Activated CD4-positive, CD25-positive, alpha-beta regulatory T cell treated with anti-CD3 and anti-CD28 coated beads, Interleukin-2, amount 50 U/mL, for 24 hours (primary cell): Measurements from ENCODE around the gene ARAP1.

ENCODE experiments used
- ATAC-seq, 2 donors: fragments of 150-1000 bp; cut with Tn5 transposase; one replicate each; pipeline ENCODE4 v1.10.0; 2021; ENCODE audit warnings: mild to moderate bottlenecking in 1 of 2, moderate library complexity in 1 of 2

The ARAP1 gene

DNA sequence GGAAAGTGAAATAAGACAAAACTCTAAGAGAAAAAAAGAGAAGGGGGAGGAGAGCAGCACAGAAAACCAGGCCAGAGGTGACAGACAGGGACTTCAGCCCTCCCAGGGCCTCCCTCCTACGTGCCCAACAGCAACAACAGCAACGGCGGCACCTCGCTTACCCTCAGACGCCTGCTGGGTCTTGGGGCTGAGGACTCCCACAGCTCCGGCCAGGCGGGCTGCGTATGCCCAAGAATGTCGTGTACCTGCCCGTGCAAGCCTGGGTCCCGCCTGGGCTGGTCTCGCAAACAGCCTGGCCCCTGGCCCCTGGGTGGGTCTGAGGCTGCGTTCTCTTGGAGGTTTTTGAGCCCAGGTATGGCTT lies 30.5 kb downstream of the ARAP1 start:
- peak; percentile 4 to 18 for ATAC-seq

DNA sequence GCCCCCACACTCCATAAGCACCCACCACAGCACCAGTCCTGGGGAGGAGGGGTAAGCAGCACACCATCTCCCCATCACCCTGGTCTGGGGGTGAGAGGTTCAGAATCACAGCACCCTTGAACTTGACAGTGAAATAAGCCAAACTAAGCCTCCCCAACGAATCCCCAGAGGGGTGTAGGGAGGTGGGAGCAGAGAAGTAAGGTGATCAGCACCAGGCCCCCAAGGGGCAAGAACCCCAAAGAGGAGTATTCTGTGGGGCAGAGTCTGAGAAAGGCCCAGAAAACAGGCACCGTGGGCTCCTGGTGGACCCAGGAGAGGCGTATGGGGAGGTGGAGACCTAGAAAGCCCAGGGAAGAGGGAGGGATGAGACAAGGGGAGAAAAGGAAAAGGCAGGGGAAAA lies 30.9 kb downstream of the ARAP1 start:
- no peak for ATAC-seq

DNA sequence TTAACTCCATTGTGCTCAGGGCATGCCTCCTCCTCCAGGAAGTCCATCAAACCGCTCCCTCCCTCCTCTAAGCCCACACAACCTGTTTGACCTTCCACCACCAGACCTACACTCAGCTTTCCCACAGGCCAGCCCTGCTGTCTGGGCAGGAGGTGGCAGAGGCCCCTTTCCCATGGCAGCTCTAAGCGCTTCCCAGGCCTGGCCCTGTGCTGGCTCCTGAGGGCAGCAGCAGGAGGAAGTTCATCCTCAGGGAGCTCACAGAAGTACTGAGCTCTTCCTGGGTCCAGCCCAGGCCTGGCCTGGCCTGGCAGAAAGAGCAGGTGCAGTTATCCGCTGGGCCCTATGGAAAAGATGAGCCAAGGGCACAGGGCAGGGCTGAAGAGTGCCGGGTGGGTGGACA lies 31.4 kb downstream of the ARAP1 start:
- ATAC-seq: no peak

DNA sequence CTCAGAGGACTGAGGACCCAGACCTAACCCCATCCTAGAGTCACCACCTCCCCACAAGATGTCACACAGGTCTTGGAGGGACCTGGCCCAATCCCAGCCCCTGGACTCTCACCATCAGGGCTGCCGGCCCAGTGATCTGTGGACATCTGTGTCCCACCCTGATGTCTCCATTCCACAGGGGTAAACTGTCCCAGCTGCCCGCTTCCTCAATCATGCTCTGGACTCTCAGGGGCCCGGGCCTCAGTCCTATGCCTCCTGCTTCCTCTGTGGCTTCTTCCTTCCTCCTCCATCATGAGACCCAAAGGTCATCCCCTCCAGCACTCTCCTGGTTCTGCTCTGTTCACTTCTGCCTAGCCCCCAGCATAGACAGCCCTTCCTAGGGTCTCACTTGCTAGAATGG lies 32.2 kb downstream of the ARAP1 start:
- ATAC-seq: no peak

DNA sequence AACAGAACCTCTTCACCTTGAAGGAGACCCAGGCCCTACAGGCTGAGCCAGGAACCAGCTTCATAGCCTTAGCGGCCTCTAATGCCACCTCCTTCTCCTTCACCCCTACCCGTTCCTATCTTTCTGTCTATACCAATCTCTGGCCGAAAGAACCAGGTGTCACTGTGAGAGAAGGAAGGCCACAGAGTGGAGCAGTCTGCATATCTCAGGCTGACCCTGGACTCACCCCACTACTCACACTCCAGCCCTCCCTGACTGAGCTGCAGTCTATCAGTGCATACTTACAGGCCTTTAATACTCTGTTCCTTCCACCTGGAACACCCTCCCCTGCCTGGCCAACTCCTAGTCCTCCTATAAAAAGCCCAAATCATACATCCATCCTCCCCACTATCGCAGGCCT lies 32.7 kb downstream of the ARAP1 start:
- ATAC-seq: no peak

DNA sequence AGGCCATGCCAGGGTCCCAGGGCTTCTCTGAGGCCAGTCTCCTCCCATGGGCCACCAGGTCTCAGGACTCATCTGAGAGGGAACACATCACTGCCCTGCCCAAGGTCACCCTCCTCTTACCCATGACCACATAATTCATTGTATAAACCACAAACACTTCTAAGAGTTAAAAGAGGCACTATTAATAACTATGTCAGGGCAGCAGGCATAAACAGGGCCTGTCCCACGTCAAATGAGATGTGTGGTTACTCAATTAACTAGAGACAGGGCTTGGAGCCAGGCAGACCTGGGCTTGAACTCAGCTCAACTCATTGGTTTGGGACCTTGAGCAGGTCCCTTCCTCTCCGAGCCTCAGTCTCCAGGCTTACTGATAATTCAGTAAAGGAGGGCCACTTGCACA lies 33.1 kb downstream of the ARAP1 start:
- ATAC-seq: peak in 1 of 2 donors; percentile 28

GRCh38 chr11:72718101-72718501 lies 34.1 kb downstream of the ARAP1 start:
- no peak for ATAC-seq

DNA sequence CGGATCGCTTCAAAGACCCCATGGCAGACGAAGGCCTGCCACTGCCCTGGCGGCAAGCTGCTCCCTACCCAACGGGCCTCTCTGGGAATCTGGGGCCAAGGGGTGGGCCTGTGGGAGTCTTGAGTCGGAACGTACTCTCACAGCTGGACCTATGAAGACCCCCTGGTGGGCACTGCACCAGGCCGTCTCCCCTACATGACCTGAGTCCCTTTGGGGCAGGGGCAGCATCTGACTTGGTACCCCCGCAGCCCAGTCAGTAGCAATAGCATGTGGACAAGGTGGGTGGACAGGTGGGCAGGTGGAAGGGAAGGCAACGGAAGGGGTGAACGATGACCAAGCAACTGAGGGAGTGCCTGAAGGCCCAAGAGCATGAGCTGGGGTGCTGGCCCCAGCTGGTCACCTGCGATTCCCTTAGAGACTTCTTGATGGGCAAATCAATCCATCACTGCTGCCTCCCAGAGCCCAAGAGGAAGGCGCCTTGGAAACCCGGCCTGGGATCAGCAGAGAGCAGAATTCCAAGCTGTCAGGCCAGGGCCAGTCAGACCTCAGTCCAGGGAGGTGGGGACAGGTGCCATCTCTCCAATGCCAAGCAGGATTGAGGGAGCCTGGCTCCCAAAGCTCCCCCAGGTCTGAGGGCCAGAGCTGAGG lies 35.3 kb downstream of the ARAP1 start:
- ATAC-seq: no peak

GRCh38 chr11:72716290-72716689 lies 35.9 kb downstream of the ARAP1 start:
- ATAC-seq: no peak

- ATAC-seq: no peak
These were observed 39.4 kb downstream of the ARAP1 start for GRCh38 chr11:72712841-72713240.

DNA sequence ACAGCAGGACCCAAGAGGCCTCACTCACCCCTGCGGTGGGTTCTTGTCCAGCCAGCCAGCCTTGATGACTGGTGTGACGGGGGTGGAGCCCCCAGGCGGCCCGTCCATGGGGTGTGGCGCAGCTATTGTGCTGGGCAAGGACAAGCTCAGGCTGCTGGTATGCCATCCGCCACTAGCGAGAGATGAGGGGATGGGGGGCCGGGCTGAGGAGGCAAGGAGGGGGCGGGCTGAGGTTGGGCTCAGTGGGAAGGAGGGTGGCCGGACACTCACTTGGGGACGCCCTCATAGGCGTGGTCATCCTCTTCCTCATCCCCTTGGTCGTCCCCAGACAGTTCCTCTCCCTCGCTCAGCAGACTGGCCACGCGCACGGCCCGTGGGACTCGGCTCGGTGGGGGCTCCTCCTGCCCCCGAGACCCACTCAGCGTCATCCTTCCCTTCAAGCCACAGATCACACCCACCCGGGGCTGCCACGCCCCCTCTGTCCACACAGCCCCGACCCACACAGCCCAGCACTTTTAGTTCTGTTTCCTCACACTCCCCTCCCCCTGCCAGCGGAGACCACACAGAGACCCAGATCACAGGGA lies 39.9 kb downstream of the ARAP1 start:
- ATAC-seq: no peak

DNA sequence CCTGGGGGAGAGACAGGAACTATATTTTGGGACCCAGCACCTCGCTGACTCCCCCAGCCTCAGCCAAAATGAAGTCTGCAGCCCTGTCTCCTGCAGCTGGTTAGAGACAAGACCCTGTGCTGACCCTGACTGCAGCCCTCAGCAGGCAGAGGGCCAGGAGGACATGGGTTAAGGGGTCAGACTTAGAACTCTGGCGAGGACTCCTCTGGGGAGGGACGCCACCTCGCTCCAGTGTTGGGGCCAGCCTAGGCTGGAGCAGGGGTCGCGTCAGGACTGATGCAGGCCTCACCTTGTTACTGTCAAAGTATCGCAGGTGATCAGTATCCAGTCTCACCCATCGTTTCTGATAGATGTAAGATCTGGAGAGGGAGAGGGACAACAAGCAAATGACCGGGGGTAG lies 41.1 kb downstream of the ARAP1 start:
- no peak for ATAC-seq

DNA sequence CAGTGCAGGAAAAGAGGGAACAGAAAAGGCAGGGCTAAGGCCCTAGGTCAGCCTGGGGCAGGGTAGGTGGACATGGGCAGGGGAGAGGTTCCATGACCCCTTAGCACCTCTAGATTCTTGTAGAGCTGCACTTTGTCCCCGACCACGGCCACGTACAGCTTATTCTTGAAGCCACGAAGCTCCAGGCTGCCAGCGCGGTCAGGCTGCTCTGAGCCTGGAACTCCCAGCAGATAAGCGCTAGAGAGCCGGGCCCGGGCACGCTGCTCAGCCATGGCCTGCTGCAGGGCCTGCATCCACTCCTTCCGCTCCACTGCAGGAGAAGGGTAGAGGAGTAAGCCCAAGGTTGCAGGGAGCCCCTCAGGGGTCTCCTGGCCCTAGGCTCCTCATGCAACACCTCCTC lies 41.9 kb downstream of the ARAP1 start:
- no peak for ATAC-seq

- ATAC-seq: no peak
These were observed 42.5 kb downstream of the ARAP1 start for GRCh38 chr11:72709478-72710238.

- no peak for ATAC-seq
These were observed 45.2 kb downstream of the ARAP1 start for GRCh38 chr11:72707032-72707431.

- ATAC-seq: no peak
These were observed 45.6 kb downstream of the ARAP1 start for GRCh38 chr11:72706579-72706978.

GRCh38 chr11:72705442-72706365 lies 46.5 kb downstream of the ARAP1 start:
- no peak for ATAC-seq

GRCh38 chr11:72704783-72705265 lies 47.4 kb downstream of the ARAP1 start:
- ATAC-seq: no peak

DNA sequence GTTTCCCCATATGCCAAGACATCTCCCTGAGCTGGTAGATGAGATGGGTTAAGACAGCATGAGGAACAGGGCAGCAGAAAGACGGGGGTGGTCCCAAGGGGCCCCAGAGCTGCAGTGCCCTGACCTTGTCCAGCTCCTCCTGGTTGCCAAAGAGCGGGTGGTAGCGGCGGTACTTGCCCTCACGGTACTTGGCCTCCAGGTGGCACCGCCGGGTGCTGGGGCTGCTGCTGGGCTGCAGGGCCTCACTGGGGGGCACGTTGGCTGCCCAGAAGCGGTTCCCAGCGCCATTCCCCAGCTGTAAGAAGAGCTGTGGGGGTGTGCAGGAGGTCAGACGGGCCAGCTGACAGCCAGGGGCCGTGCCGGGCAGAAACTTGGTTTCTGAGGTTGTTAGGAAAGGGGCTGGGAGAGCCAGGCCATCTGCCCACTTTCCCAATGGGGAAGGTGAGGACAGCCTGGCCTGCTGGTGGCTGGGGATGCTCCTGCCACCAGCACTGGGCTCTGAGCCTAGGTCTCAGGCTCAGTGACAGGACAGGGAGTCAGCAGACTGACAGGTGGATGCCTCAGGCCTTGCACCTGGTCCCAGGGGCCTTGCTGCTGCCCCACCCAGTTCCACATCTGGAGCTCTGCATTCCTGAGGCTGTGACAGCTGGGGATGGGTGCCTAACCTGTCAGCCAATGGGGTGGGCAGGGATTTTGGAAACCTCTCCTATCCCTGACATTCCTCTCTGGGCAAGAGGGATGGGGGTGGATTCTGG lies 48.0 kb downstream of the ARAP1 start:
- no peak for ATAC-seq

- no peak for ATAC-seq
These were observed 48.8 kb downstream of the ARAP1 start for GRCh38 chr11:72703267-72704008.

GRCh38 chr11:72702577-72703241 lies 49.5 kb downstream of the ARAP1 start:
- no peak for ATAC-seq
